ENCODE data around the gene DOCK2.
A peak's percentile ranks its signal among the peaks of the same experiment; 100 is the strongest.
"Not testable (repeated sequence)": the region's sequence is repeated elsewhere in the genome, so short reads cannot be mapped to it uniquely, and the experiment has no call there.

DOCK2 gene

DNA sequence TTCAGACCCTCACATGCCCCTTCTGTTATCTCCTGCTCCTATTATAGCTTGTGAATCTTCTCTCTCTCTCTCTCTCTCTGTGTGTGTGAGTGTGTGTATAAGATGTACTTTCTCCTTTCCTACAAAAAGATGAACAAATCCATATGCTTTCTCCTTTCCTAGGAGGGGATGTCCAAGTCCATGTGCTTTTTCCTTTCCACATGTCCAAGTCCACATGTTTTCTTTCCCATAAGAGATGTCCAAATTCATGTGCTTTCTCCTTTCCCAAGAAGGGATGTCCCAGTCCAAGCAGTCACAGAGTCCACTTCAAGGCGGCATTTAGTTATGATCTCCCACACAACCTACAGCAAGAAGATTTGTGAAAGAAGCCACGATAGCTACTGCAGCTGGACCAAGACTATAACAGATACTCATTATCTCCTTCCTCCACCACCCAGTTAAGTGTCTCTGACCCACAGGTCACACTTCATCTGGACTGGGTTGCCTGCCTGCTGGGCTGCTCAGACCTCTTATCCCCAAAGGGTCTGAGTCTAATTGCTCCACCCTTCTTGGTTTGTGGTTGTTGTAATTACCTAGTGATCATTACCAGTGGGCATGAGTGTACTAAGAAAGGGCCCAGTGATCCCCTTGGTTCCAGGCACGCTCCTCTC is 450.2 kb downstream of the DOCK2 start:
- Mint-ChIP-seq H3K4me3 (no peak overlapping the region), H3K27me3 (no peaks in the 10 kb centered on the region), H3K9me3 (no peaks in the 10 kb centered on the region), H3K36me3 (ENCODE audit: low read depth) (peaks cover 50% of the 10 kb centered on the region), H3K4me1 (ENCODE audit: low read depth) (no peaks in the 10 kb centered on the region), H3K27ac (no peak overlapping the region)
- no peak for DNase-seq

- Mint-ChIP-seq H3K36me3 (ENCODE audit: low read depth) (peaks cover 4% of the 10 kb centered on the region), H3K9me3 (no peaks in the 10 kb centered on the region), H3K27ac (no peak overlapping the region), H3K4me1 (ENCODE audit: low read depth) (peaks cover 5% of the 10 kb centered on the region), H3K27me3 (no peaks in the 10 kb centered on the region), H3K4me3 (no peak overlapping the region)
- no peak for DNase-seq
These were observed 455.5 kb downstream of the DOCK2 start for GRCh38 chr5:170092455-170093101.

DNA sequence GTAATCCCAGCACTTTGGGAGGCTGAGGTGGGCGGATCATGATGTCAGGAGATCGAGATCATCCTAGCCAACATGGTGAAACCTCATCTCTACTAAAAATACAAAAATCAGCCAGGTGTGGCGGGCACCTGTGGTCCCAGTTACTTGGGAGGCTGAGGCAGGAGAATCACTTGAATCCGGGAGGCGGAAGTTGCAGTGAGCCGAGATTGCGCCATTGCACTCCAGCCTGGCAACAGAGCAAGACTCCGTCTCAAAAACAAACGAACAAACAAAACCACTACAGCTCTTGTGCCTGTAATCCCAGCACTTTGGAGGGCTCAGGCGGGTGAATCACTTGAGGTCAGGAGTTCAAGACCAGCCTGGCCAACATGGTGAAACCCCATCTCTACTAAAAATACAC is 457.3 kb downstream of the DOCK2 start:
- not testable (repeated sequence) for DNase-seq; H3K27me3 Mint-ChIP-seq; H3K36me3 Mint-ChIP-seq (ENCODE audit: low read depth); H3K9me3 Mint-ChIP-seq; H3K27ac Mint-ChIP-seq; H3K4me1 Mint-ChIP-seq (ENCODE audit: low read depth); H3K4me3 Mint-ChIP-seq

- Mint-ChIP-seq H3K27ac (no peak overlapping the region), H3K9me3 (no peaks in the 10 kb centered on the region), H3K27me3 (no peaks in the 10 kb centered on the region), H3K36me3 (ENCODE audit: low read depth) (no peaks in the 10 kb centered on the region), H3K4me3 (no peak overlapping the region), H3K4me1 (ENCODE audit: low read depth) (peaks cover 6% of the 10 kb centered on the region)
- DNase-seq, result no peak
These were observed 458.6 kb downstream of the DOCK2 start for GRCh38 chr5:170095646-170096045.

GRCh38 chr5:170097934-170098333 is 460.9 kb downstream of the DOCK2 start:
- Mint-ChIP-seq H3K4me3 (no peak overlapping the region), H3K4me1 (ENCODE audit: low read depth) (peaks cover 6% of the 10 kb centered on the region), H3K9me3 (no peaks in the 10 kb centered on the region), H3K36me3 (ENCODE audit: low read depth) (no peaks in the 10 kb centered on the region), H3K27me3 (no peaks in the 10 kb centered on the region), H3K27ac (no peak overlapping the region)
- no peak for DNase-seq

GRCh38 chr5:170100066-170100943 is 463.2 kb downstream of the DOCK2 start:
- Mint-ChIP-seq H3K4me1 (ENCODE audit: low read depth) (peaks cover 1% of the 10 kb centered on the region), H3K36me3 (ENCODE audit: low read depth) (no peaks in the 10 kb centered on the region), H3K4me3 (no peak overlapping the region), H3K27me3 (peaks cover 7% of the 10 kb centered on the region), H3K9me3 (no peaks in the 10 kb centered on the region), H3K27ac (no peak overlapping the region)
- peak; percentile 74 for DNase-seq

DNA sequence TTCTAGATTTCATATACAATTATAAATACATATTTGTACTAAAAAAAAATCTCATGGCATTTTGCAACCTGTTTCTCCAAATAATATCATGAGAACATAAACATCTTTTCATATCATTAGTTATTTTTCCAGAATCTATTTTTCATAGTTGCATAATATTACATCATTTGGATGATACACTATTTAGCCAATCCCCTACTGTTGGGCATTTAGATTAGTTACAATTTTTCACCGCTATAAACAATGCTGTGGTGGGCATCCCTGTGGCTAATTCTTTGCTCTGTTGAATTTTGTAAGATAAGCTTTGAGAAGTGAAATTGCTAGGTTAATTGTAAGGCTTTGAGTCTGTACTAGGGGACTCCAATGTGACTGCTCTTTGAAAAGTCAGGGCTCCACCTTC is 466.4 kb downstream of the DOCK2 start:
- no peak for DNase-seq
- Mint-ChIP-seq H3K27ac (no peak overlapping the region), H3K4me3 (no peak overlapping the region), H3K36me3 (ENCODE audit: low read depth) (no peaks in the 10 kb centered on the region), H3K4me1 (ENCODE audit: low read depth) (peaks cover 1% of the 10 kb centered on the region), H3K27me3 (peaks cover 15% of the 10 kb centered on the region), H3K9me3 (no peaks in the 10 kb centered on the region)

- H3K9me3 Mint-ChIP-seq, result no peaks in the 10 kb centered on the region
- H3K4me1 Mint-ChIP-seq (ENCODE audit: low read depth), result peaks cover 1% of the 10 kb centered on the region
- H3K27ac Mint-ChIP-seq, result no peak overlapping the region
- no peak for DNase-seq
- no peaks in the 10 kb centered on the region for H3K36me3 Mint-ChIP-seq (ENCODE audit: low read depth)
- no peak overlapping the region for H3K4me3 Mint-ChIP-seq
- peaks cover 15% of the 10 kb centered on the region for H3K27me3 Mint-ChIP-seq
These were observed 467.2 kb downstream of the DOCK2 start for GRCh38 chr5:170104299-170104698.

DNA sequence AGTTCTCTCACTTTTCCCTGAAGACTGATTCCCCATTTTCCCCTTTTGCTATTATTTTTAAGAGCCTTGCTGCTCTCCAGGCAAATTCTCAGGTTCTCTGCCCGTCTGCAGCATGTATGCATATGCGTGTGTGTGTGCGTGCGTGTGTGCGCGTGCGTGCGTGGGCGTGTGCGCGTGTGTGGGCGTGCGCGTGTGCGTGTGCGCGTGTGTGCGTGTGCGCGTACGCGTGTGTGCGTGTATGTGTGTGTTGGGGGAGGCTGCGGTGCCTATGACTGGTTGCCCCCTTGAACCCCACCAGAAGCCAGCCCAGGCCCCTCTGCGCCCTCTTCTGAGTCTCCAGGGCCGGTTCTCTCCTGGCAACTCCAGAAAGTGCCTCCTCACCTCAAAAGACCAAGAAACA is 467.6 kb downstream of the DOCK2 start:
- no peaks in the 10 kb centered on the region for H3K36me3 Mint-ChIP-seq (ENCODE audit: low read depth)
- H3K27ac Mint-ChIP-seq, result no peak overlapping the region
- DNase-seq, result no peak
- H3K9me3 Mint-ChIP-seq, result no peaks in the 10 kb centered on the region
- H3K4me1 Mint-ChIP-seq (ENCODE audit: low read depth), result peaks cover 1% of the 10 kb centered on the region
- H3K4me3 Mint-ChIP-seq, result no peak overlapping the region
- peaks cover 15% of the 10 kb centered on the region for H3K27me3 Mint-ChIP-seq

DNA sequence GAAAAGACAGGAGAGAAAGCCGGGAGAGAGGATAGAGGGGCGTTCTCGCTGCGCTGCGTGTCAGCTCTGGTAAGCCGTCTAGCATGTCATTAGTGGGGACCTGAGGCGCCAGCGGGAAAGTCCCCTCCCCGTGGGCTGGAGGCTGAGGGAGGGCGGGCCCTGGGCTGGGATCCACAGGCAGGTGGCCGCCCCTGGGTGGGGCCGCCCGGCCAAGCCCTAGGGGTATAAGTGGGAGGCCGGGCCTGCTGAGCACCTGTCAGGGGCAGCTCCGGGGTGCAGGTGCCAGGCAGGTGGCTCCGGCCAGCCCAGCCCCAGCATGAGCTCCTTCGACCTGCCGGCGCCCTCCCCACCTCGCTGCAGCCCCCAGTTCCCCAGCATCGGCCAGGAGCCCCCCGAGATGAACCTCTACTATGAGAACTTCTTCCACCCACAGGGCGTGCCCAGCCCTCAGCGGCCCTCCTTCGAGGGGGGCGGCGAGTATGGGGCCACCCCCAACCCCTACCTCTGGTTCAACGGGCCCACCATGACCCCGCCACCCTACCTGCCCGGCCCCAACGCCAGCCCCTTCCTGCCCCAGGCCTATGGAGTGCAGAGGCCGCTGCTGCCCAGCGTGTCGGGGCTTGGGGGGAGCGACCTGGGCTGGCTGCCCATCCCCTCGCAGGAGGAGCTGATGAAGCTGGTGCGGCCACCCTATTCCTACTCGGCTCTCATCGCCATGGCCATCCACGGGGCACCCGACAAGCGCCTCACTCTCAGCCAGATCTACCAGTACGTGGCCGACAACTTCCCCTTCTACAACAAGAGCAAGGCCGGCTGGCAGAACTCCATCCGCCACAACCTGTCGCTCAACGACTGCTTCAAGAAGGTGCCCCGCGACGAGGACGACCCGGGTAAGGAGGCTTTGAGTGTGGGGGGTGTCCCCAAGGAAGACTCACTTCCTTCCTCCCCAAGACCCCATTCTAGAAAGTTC is 468.9 kb downstream of the DOCK2 start, which contains the start of gene FOXI1:
TSS of gene FOXI1 (plus strand) at position 256 of the 970 bp plus-strand sequence. CDS start at position 317, 61 bp downstream.
- no peaks in the 10 kb centered on the region for H3K9me3 Mint-ChIP-seq
- peaks cover 15% of the 10 kb centered on the region for H3K27me3 Mint-ChIP-seq
- DNase-seq, result no peak
- no peaks in the 10 kb centered on the region for H3K36me3 Mint-ChIP-seq (ENCODE audit: low read depth)
- no peak within 1 kb of the TSS for H3K4me3 Mint-ChIP-seq
- H3K4me1 Mint-ChIP-seq (ENCODE audit: low read depth), result no peaks in the 10 kb centered on the region
- H3K27ac Mint-ChIP-seq, result no peak within 1 kb of the TSS

DNA sequence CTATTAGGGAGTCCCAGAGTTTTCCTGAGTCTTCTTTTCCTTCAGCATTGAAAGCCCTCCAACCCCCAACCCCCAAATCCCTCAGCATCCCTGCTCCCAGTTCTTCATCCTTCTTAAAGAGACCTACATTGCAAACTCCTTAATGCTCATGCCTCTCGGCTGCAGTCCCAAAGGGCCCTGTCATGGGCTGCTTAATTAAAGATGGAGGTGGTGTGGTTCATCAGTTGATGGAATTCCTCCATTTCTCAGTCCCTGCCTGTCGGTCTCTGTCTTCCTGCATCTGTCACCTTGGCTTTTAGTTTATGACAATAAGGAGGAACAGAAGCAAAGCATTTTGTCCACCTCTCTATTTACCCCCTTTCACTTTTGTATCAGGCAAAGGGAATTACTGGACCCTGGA is 470.6 kb downstream of the DOCK2 start:
- Mint-ChIP-seq H3K4me1 (ENCODE audit: low read depth) (no peaks in the 10 kb centered on the region), H3K36me3 (ENCODE audit: low read depth) (no peaks in the 10 kb centered on the region), H3K9me3 (no peaks in the 10 kb centered on the region), H3K27me3 (peaks cover 15% of the 10 kb centered on the region), H3K27ac (no peak overlapping the region), H3K4me3 (no peak overlapping the region)
- no peak for DNase-seq

GRCh38 chr5:170108266-170108785 is 471.3 kb downstream of the DOCK2 start:
- no peak overlapping the region for H3K4me3 Mint-ChIP-seq
- H3K27me3 Mint-ChIP-seq, result peaks cover 15% of the 10 kb centered on the region
- no peak overlapping the region for H3K27ac Mint-ChIP-seq
- H3K36me3 Mint-ChIP-seq (ENCODE audit: low read depth), result no peaks in the 10 kb centered on the region
- no peak for DNase-seq
- no peaks in the 10 kb centered on the region for H3K9me3 Mint-ChIP-seq
- no peaks in the 10 kb centered on the region for H3K4me1 Mint-ChIP-seq (ENCODE audit: low read depth)

- Mint-ChIP-seq H3K27ac (no peak overlapping the region), H3K27me3 (peaks cover 10% of the 10 kb centered on the region), H3K4me3 (no peak overlapping the region), H3K4me1 (ENCODE audit: low read depth) (no peaks in the 10 kb centered on the region), H3K9me3 (no peaks in the 10 kb centered on the region), H3K36me3 (ENCODE audit: low read depth) (no peaks in the 10 kb centered on the region)
- DNase-seq, result no peak
These were observed 472.3 kb downstream of the DOCK2 start for GRCh38 chr5:170109059-170110031.
